CD14-positive monocyte (primary cell): ENCODE results near the gene SETD1B. TPM values are rescaled to one million over a fixed set of nuclear protein-coding genes. Genes with fewer than 3 reads are reported as not detected.

Experiments
- DNase-seq, 3 donors: peaks; one replicate each; pipeline ENCODE4 v3.0.0-alpha.2; 2011 to 2022
- H2AFZ ChIP-seq: 2 replicates; pipeline ENCODE4 v1.6.0; 2012; ENCODE audit warnings: mild to moderate bottlenecking, low read depth, low read length, inconsistent platforms; ENCODE audit not compliant: insufficient read depth, poor library complexity, severe bottlenecking
- H3K27ac ChIP-seq, 2 donors: 1 replicate in 1 of 2; 2 replicates in 1 of 2; pipeline ENCODE4 v1.5.1; 2012 to 2013; ENCODE audit warnings: low read length in 2 of 2, control low read depth in 1 of 2, inconsistent platforms in 1 of 2, low read depth in 1 of 2, mild to moderate bottlenecking in 1 of 2
- H3K27me3 ChIP-seq, 2 donors: one replicate each; pipeline versions ENCODE4 v1.6.0 to v1.6.1; 2011 to 2013; ENCODE audit warnings: low read length in 2 of 2; ENCODE audit not compliant: control insufficient read depth in 2 of 2, insufficient read depth in 2 of 2
- H3K36me3 ChIP-seq, 2 donors: replicated peaks in 1 of 2; 1 replicate in 1 of 2; 2 replicates in 1 of 2; pipeline versions ENCODE4 v1.5.1 to v1.6.1; 2012 to 2013; ENCODE audit warnings: low read length in 2 of 2, control low read depth in 1 of 2, inconsistent platforms in 1 of 2, mild to moderate bottlenecking in 1 of 2; ENCODE audit not compliant: insufficient read depth in 2 of 2, control insufficient read depth in 1 of 2
- H3K4me1 ChIP-seq, 2 donors: 1 replicate in 1 of 2; 2 replicates in 1 of 2; pipeline versions ENCODE4 v1.5.1 to v1.6.1; 2012 to 2013; ENCODE audit warnings: low read length in 2 of 2, control low read depth in 1 of 2, inconsistent platforms in 1 of 2, mild to moderate bottlenecking in 1 of 2, moderate library complexity in 1 of 2; ENCODE audit not compliant: insufficient read depth in 2 of 2, control insufficient read depth in 1 of 2
- H3K4me2 ChIP-seq: replicated peaks from 2 replicates; pipeline ENCODE3; 2012; ENCODE audit warnings: low read length, moderate library complexity, mild to moderate bottlenecking; ENCODE audit not compliant: poor library complexity, severe bottlenecking; ENCODE audit errors: extremely low read depth
- H3K4me3 ChIP-seq, 3 experiments: fragments of 200-600 bp in 1 of 3; sonication (generic) in 1 of 3; replicated peaks in 1 of 3; 1 replicate in 2 of 3; 2 replicates in 1 of 3; pipeline ENCODE4 v1.5.1; 2011 to 2013; ENCODE audit warnings: low read length in 3 of 3, mild to moderate bottlenecking in 3 of 3, control low read depth in 2 of 3, low read depth in 2 of 3, inconsistent platforms in 1 of 3, moderate library complexity in 1 of 3
- H3K79me2 ChIP-seq: 2 replicates; pipeline ENCODE4 v1.6.0; 2012; ENCODE audit warnings: mild to moderate bottlenecking, control low read depth, inconsistent platforms, low read length, moderate library complexity; ENCODE audit not compliant: insufficient read depth
- H3K9ac ChIP-seq: 2 replicates; pipeline ENCODE4 v1.6.0; 2017; ENCODE audit warnings: low read length, mild to moderate bottlenecking; ENCODE audit not compliant: insufficient read depth, poor library complexity, severe bottlenecking
- H3K9me3 ChIP-seq, 2 donors: replicated peaks in 1 of 2; 1 replicate in 1 of 2; 2 replicates in 1 of 2; pipeline versions ENCODE4 v1.5.1 to v1.6.1; 2012 to 2013; ENCODE audit warnings: low read length in 2 of 2, control low read depth in 1 of 2; ENCODE audit not compliant: control insufficient read depth in 1 of 2, insufficient read depth in 1 of 2
- H4K20me1 ChIP-seq: 2 replicates; pipeline ENCODE4 v1.6.0; 2012; ENCODE audit warnings: mild to moderate bottlenecking, low read length, control low read depth, moderate library complexity; ENCODE audit not compliant: insufficient read depth
- H3K27ac Mint-ChIP-seq, 7 donors: one replicate each; pipeline ENCODE4 v1.8.0; 2020; ENCODE audit warnings: mild to moderate bottlenecking in 7 of 7, mixed read lengths in 7 of 7, moderate library complexity in 6 of 7, inconsistent platforms in 2 of 7
- H3K27me3 Mint-ChIP-seq, 3 donors: one replicate each; pipeline ENCODE4 v1.8.0; 2021 to 2022; ENCODE audit warnings: low read depth in 3 of 3, mild to moderate bottlenecking in 3 of 3, mixed read lengths in 3 of 3, moderate library complexity in 3 of 3, inconsistent platforms in 1 of 3
- H3K36me3 Mint-ChIP-seq, 2 donors: one replicate each; pipeline ENCODE4 v1.8.0; 2020; ENCODE audit warnings: mixed read lengths in 2 of 2, inconsistent platforms in 1 of 2, mild to moderate bottlenecking in 1 of 2
- H3K4me1 Mint-ChIP-seq: one replicate; pipeline ENCODE4 v1.8.0; 2020; ENCODE audit warnings: mild to moderate bottlenecking, mixed read lengths
- H3K4me3 Mint-ChIP-seq, 2 donors: one replicate each; pipeline ENCODE4 v1.8.0; 2020; ENCODE audit warnings: mild to moderate bottlenecking in 2 of 2, mixed read lengths in 2 of 2, moderate library complexity in 1 of 2
- H3K9me3 Mint-ChIP-seq, 7 donors: one replicate each; pipeline ENCODE4 v1.8.0; 2020 to 2022; ENCODE audit warnings: mixed read lengths in 7 of 7, mild to moderate bottlenecking in 6 of 7, moderate library complexity in 6 of 7, inconsistent platforms in 2 of 7
- WGBS: methylation state at CpG from one replicate; pipeline ENCODE4 v1.1.5; 2013; ENCODE audit warnings: missing lambda C conversion rate; ENCODE audit not compliant: insufficient coverage; 5-methylcytosine and 5-hydroxymethylcytosine counted together
- intact Hi-C, 2 donors: fragments of 100-400 bp; cut with micrococcal nuclease; formaldehyde crosslinking; loops; one replicate each; pipeline versions ENCODE4 v1.15.0 to v1.15.1; 2023
- polyA plus RNA-seq, 3 donors: library from polyadenylated mRNA; depleted of rRNA in 1 of 3; unstranded in 2 of 3; stranded (reverse) in 1 of 3; fragments of 300-500 nt in 2 of 3; fragments of >200 nt in 1 of 3; fragmentation: Illumina TruSeq in 2 of 3; gene quantifications; 1 replicate in 2 of 3; 2 replicates in 1 of 3; pipeline ENCODE4 v1.2.3, GENCODE V29; 2012 to 2021
- TF ChIP-seq, protein P1 (sequence below): fragments of 200-600 bp; IDR thresholded peaks from one replicate; pipeline ENCODE4 v1.8.0; 2022; ENCODE audit warnings: antibody characterized with exemption, mild to moderate bottlenecking

Gene SETD1B
- polyA plus RNA-seq, 3 donors, result 0.28 to 9.0 (median 0.60) TPM

DNA sequence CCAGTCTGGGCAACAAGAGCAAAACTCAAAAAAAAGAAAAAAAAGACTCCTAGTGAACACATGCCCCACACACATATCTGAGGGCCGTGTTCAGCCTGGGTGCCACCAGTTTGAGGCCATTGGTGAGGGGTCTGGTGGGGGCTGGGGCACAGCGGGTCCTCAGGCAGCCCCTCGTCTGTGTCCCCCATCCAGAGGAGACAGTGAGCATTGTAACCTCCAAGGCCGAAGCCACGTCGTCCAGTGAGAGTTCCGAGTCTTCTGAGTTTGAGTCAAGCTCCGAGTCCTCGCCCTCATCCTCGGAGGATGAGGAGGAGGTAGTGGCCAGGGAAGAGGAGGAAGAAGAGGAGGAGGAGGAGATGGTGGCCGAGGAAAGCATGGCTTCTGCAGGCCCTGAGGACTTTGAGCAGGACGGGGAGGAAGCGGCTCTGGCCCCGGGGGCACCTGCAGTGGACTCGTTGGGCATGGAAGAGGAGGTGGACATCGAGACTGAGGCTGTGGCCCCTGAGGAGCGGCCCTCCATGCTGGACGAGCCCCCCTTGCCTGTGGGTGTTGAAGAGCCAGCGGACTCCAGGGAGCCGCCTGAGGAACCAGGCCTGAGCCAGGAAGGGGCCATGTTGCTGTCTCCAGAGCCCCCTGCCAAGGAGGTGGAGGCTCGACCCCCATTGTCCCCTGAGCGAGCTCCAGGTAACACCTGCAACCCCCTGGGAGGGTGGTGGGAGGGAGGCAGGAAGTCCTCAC, 15.6 kb downstream of the SETD1B start:
- no peaks in the 10 kb centered on the region for H3K27me3 ChIP-seq
- H3K79me2 ChIP-seq, result peaks cover 71% of the 10 kb centered on the region
- no peak overlapping the region for H2AFZ ChIP-seq
- H3K4me3 ChIP-seq, result no peak overlapping the region
- Mint-ChIP-seq H3K4me1 (no peaks in the 10 kb centered on the region), H3K27ac (peak overlapping the region in 2 of 7 donors; percentile 22 to 43), H3K27me3 (no peaks in the 10 kb centered on the region), H3K36me3 (peaks cover 71 to 97% of the 10 kb centered on the region in 2 donors), H3K9me3 (no peaks in the 10 kb centered on the region), H3K4me3 (no peak overlapping the region)
- DNase-seq, result no peak
- H3K4me1 ChIP-seq, result no peaks in the 10 kb centered on the region
- peaks cover 82 to 96% of the 10 kb centered on the region in 2 donors for H3K36me3 ChIP-seq
- WGBS, result 96% methylated on average over 21 of the region's 22 CpGs
- TF ChIP-seq, protein P1, sequence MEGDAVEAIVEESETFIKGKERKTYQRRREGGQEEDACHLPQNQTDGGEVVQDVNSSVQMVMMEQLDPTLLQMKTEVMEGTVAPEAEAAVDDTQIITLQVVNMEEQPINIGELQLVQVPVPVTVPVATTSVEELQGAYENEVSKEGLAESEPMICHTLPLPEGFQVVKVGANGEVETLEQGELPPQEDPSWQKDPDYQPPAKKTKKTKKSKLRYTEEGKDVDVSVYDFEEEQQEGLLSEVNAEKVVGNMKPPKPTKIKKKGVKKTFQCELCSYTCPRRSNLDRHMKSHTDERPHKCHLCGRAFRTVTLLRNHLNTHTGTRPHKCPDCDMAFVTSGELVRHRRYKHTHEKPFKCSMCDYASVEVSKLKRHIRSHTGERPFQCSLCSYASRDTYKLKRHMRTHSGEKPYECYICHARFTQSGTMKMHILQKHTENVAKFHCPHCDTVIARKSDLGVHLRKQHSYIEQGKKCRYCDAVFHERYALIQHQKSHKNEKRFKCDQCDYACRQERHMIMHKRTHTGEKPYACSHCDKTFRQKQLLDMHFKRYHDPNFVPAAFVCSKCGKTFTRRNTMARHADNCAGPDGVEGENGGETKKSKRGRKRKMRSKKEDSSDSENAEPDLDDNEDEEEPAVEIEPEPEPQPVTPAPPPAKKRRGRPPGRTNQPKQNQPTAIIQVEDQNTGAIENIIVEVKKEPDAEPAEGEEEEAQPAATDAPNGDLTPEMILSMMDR, result no peak
- H4K20me1 ChIP-seq, result peaks cover 92% of the 10 kb centered on the region
- no peak overlapping the region for H3K27ac ChIP-seq
- no peak overlapping the region for H3K4me2 ChIP-seq
- H3K9ac ChIP-seq, result no peak overlapping the region
- no peaks in the 10 kb centered on the region for H3K9me3 ChIP-seq
- intact Hi-C loops, result no loop called here

DNA sequence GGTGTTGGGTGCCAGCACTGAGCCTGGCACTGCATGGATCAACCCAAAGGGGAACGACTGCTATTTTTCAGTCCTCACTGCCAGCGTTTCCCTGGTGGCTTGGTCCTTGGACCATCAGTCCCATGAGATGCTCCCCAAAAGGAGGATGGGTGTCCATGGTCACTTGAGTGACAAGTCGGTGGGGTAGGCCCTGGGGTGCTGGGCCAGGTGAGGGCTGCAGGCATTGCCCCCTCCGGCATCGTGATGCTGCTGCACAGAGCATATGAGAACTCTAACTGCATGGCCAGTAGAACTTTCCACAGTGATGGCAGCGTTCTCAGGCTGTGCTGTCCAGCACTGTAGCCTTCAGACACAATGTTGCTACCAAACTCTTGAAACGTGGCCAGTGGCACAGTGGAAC, 16.2 kb downstream of the SETD1B start:
- Histone ChIP-seq H3K9ac (no peak overlapping the region), H3K27me3 (no peaks in the 10 kb centered on the region), H3K79me2 (peaks cover 65% of the 10 kb centered on the region), H3K4me3 (no peak overlapping the region), H2AFZ (no peak overlapping the region), H3K36me3 (peaks cover 82 to 96% of the 10 kb centered on the region in 2 donors), H3K9me3 (no peaks in the 10 kb centered on the region), H3K4me2 (no peak overlapping the region), H3K27ac (no peak overlapping the region), H4K20me1 (peaks cover 92% of the 10 kb centered on the region), H3K4me1 (no peaks in the 10 kb centered on the region)
- Mint-ChIP-seq H3K27ac (peak overlapping the region in 1 of 7 donors; percentile 11), H3K4me1 (no peaks in the 10 kb centered on the region), H3K27me3 (no peaks in the 10 kb centered on the region), H3K4me3 (no peak overlapping the region), H3K36me3 (peaks cover 69 to 97% of the 10 kb centered on the region in 2 donors), H3K9me3 (no peaks in the 10 kb centered on the region)
- DNase-seq, result no peak
- TF ChIP-seq, protein P1, result no peak
- WGBS, result 96% methylated on average over 6 of the region's 7 CpGs
- intact Hi-C loops, result no loop called here
